Right lobe of liver (tissue), 4 donors: Measurements from ENCODE around the gene NCOA1.

Source experiments
- POLR2A ChIP-seq: fragments of 450-650 bp; IDR thresholded peaks from one replicate; pipeline ENCODE4 v1.6.1; 2017; ENCODE audit warnings: antibody characterized with exemption, mild to moderate bottlenecking
- TF ChIP-seq, protein P1 (sequence below), 4 donors: fragments of 200-600 bp in 3 of 4; fragments of 450-650 bp in 1 of 4; IDR thresholded peaks; one replicate each; pipeline versions ENCODE4 v1.5.1 to v1.8.0; 2016 to 2022; ENCODE audit warnings: antibody characterized with exemption in 4 of 4, mild to moderate bottlenecking in 2 of 4
- donor health status: DM: no; HTN: no; CAD: no.
- donor health status: DM: no; HTN: no; CAD: no.
- donor health status: DM: no; HTN: yes; CAD: no.

DNA sequence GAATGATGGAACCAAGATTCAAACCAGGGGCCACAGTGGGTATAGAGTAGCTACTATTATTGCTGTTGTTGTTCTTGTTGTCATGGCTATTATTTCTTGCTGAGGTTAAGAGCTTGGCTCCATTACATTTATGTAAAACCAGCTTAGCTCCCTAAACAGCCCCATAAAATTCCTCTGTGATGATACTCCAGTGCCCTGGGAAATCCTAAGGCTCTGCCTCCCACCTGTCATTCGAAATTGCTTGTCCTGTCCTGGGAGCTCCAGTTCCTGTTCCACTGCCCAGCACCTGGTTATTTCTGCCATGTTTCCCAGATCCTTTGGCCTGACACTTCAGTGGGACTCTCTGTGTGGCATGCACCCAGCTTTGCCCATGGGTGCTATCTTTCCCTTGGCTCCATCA, 27.8 kb upstream of the NCOA1 start:
- TF ChIP-seq, protein P1, sequence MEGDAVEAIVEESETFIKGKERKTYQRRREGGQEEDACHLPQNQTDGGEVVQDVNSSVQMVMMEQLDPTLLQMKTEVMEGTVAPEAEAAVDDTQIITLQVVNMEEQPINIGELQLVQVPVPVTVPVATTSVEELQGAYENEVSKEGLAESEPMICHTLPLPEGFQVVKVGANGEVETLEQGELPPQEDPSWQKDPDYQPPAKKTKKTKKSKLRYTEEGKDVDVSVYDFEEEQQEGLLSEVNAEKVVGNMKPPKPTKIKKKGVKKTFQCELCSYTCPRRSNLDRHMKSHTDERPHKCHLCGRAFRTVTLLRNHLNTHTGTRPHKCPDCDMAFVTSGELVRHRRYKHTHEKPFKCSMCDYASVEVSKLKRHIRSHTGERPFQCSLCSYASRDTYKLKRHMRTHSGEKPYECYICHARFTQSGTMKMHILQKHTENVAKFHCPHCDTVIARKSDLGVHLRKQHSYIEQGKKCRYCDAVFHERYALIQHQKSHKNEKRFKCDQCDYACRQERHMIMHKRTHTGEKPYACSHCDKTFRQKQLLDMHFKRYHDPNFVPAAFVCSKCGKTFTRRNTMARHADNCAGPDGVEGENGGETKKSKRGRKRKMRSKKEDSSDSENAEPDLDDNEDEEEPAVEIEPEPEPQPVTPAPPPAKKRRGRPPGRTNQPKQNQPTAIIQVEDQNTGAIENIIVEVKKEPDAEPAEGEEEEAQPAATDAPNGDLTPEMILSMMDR (IDR thresholded peaks at IDR 0.05): no peak
- TF ChIP-seq POLR2A: no peak
